GM23338 (cell line): ENCODE data around the gene ZIC5. TPM values are rescaled to one million over a fixed set of nuclear protein-coding genes. Genes with fewer than 3 reads are reported as not detected.

Experiments
- ATAC-seq: fragments of 200-7000 bp; cut with Tn5 transposase; 3 replicates; pipeline ENCODE4 v1.9.1; 2020
- DNase-seq: peaks from one replicate; pipeline ENCODE4 v3.0.0-alpha.2; 2015; ENCODE audit warnings: low spot score
- H2AFZ ChIP-seq: fragments of 200-600 bp; sonication (generic); 2 replicates; pipeline ENCODE4 v1.8.0; 2016; ENCODE audit warnings: antibody characterized with exemption, mild to moderate bottlenecking, moderate library complexity
- H3F3A ChIP-seq: fragments of 200-600 bp; sonication (generic); replicated peaks from 2 replicates; pipeline ENCODE4 v1.8.0; 2017; ENCODE audit warnings: antibody characterized with exemption, mixed run types, low read depth
- H3K27ac ChIP-seq: fragments of 200-600 bp; sonication (generic); 2 replicates; pipeline ENCODE4 v1.6.1; 2016; ENCODE audit warnings: low read depth
- H3K27me3 ChIP-seq: fragments of 200-600 bp; sonication (generic); 2 replicates; pipeline ENCODE4 v1.8.0; 2016; ENCODE audit warnings: mild to moderate bottlenecking, mixed run types, moderate library complexity; ENCODE audit not compliant: insufficient read depth
- H3K36me3 ChIP-seq: fragments of 200-600 bp; sonication (generic); 2 replicates; pipeline ENCODE4 v1.8.0; 2016; ENCODE audit warnings: mild to moderate bottlenecking; ENCODE audit not compliant: insufficient read depth
- H3K4me1 ChIP-seq: fragments of 200-600 bp; sonication (generic); 2 replicates; pipeline ENCODE4 v1.8.0; 2016; ENCODE audit warnings: mild to moderate bottlenecking, moderate library complexity; ENCODE audit not compliant: insufficient read depth
- H3K4me2 ChIP-seq: fragments of 200-600 bp; sonication (generic); 2 replicates; pipeline ENCODE4 v1.7.1; 2017; ENCODE audit warnings: mixed run types
- H3K4me3 ChIP-seq: fragments of 200-600 bp; sonication (generic); 2 replicates; pipeline ENCODE4 v1.6.1; 2016; ENCODE audit warnings: mixed run types
- H3K79me2 ChIP-seq: fragments of 200-600 bp; sonication (generic); replicated peaks from 2 replicates; pipeline ENCODE4 v1.8.0; 2017; ENCODE audit warnings: mild to moderate bottlenecking; ENCODE audit not compliant: insufficient read depth
- H3K9me2 ChIP-seq: fragments of 200-600 bp; sonication (generic); 2 replicates; pipeline ENCODE4 v1.8.0; 2017; ENCODE audit not compliant: insufficient read depth
- H4K20me1 ChIP-seq: fragments of 200-600 bp; sonication (generic); replicated peaks from 2 replicates; pipeline ENCODE4 v1.8.0; 2017; ENCODE audit warnings: mild to moderate bottlenecking; ENCODE audit not compliant: insufficient read depth
- H3K27ac Mint-ChIP-seq: 2 replicates; pipeline ENCODE4 v1.8.0; 2020; ENCODE audit warnings: inconsistent platforms, mild to moderate bottlenecking, moderate library complexity, mixed read lengths
- H3K27me3 Mint-ChIP-seq: 3 replicates; pipeline ENCODE4 v1.8.0; 2022; ENCODE audit warnings: low read depth, mild to moderate bottlenecking, moderate library complexity, mixed read lengths, inconsistent platforms; ENCODE audit not compliant: insufficient read depth, poor library complexity
- H3K36me3 Mint-ChIP-seq: 3 replicates; pipeline ENCODE4 v1.8.0; 2021; ENCODE audit warnings: low read depth, mild to moderate bottlenecking, inconsistent platforms, moderate library complexity, mixed read lengths
- H3K4me1 Mint-ChIP-seq: 3 replicates; pipeline ENCODE4 v1.8.0; 2020; ENCODE audit warnings: mild to moderate bottlenecking, inconsistent platforms, mixed read lengths
- H3K4me3 Mint-ChIP-seq: 3 replicates; pipeline ENCODE4 v1.8.0; 2021; ENCODE audit warnings: moderate library complexity, mild to moderate bottlenecking, inconsistent platforms, mixed read lengths
- H3K9me3 Mint-ChIP-seq: 3 replicates; pipeline ENCODE4 v1.8.0; 2020; ENCODE audit warnings: moderate library complexity, mild to moderate bottlenecking, inconsistent platforms, mixed read lengths
- CREB1 ChIP-seq: fragments of 250-450 bp; sonication (Bioruptor Pico); IDR thresholded peaks from 2 replicates; pipeline ENCODE4 v1.5.0; 2020; ENCODE audit warnings: low read depth, mild to moderate bottlenecking, moderate library complexity
- CTCF ChIP-seq, 2 experiments: fragments of 200-600 bp in 1 of 2; sonication (generic) in 1 of 2; conservative IDR thresholded peaks; 2 replicates each; pipeline versions ENCODE4 v1.5.1 to v1.6.1; 2016 to 2017; ENCODE audit warnings: antibody characterized with exemption in 2 of 2, low read depth in 2 of 2, mild to moderate bottlenecking in 2 of 2, moderate library complexity in 1 of 2
- ETS1 ChIP-seq: IDR thresholded peaks from 2 replicates; pipeline ENCODE4 v1.6.1; 2016; ENCODE audit warnings: antibody characterized with exemption
- EZH2 ChIP-seq: fragments of 200-600 bp; sonication (generic); IDR thresholded peaks from one replicate; pipeline ENCODE4 v1.8.0; 2017; ENCODE audit warnings: antibody characterized with exemption, mild to moderate bottlenecking, low read depth; ENCODE audit not compliant: unreplicated experiment
- EZH2phosphoT487 ChIP-seq: fragments of 200-600 bp; sonication (generic); IDR thresholded peaks from one replicate; pipeline ENCODE4 v1.8.1; 2018; ENCODE audit warnings: antibody characterized with exemption; ENCODE audit not compliant: unreplicated experiment
- JUNB ChIP-seq: IDR thresholded peaks from one replicate; pipeline ENCODE4 v1.6.1; 2016; ENCODE audit warnings: antibody characterized with exemption; ENCODE audit not compliant: unreplicated experiment
- NANOG ChIP-seq: IDR thresholded peaks from 2 replicates; pipeline ENCODE4 v1.6.1; 2016; ENCODE audit warnings: antibody characterized with exemption, borderline replicate concordance
- STAT1 ChIP-seq: IDR thresholded peaks from one replicate; pipeline ENCODE4 v1.6.1; 2016; ENCODE audit warnings: antibody characterized with exemption; ENCODE audit not compliant: unreplicated experiment
- ZNF114 ChIP-seq: fragments of 250-450 bp; sonication (Bioruptor Pico); IDR thresholded peaks from 2 replicates; pipeline ENCODE4 v1.5.0; 2020; ENCODE audit warnings: mild to moderate bottlenecking, moderate library complexity
- ZNF331 ChIP-seq: fragments of 250-450 bp; sonication (Bioruptor Pico); IDR thresholded peaks from 2 replicates; pipeline ENCODE4 v1.5.0; 2020; ENCODE audit warnings: low read depth, mild to moderate bottlenecking, moderate library complexity
- polyA plus RNA-seq: library from polyadenylated mRNA; unstranded; fragments of >200 nt; fragmentation: Nextera tagmentation; extraction: Ambion mirVana; gene quantifications from 2 replicates; pipeline ENCODE4 v1.2.1, GENCODE V29; 2016
- total RNA-seq: library from RNA; depleted of rRNA; stranded (reverse); fragments of >200 nt; shearing (Covaris generic); gene quantifications from 2 replicates; pipeline ENCODE4 v1.2.3, GENCODE V29; 2014
- TF ChIP-seq, protein P1 (sequence below): IDR thresholded peaks from one replicate; pipeline ENCODE4 v1.6.1; 2018; ENCODE audit warnings: antibody characterized with exemption; ENCODE audit not compliant: unreplicated experiment

Gene ZIC5
- total and polyA plus RNA-seq, 2 experiments from 2014 or later, result 14.1 to 28.0 TPM

- no peak for TF ChIP-seq NANOG
- no peak for TF ChIP-seq ZNF331 (CRISPR knock-in tag)
- no peak for TF ChIP-seq ZNF114 (CRISPR knock-in tag)
- no peak for TF ChIP-seq STAT1
- no peak for TF ChIP-seq ETS1
- no peak for TF ChIP-seq CTCF (conservative IDR thresholded peaks at IDR 0.05; ENCODE audit: low read depth in 2 of 2)
- TF ChIP-seq EZH2, result no peak
- no peak for TF ChIP-seq JUNB
- TF ChIP-seq CREB1 (CRISPR knock-in tag), result no peak
- TF ChIP-seq, protein P1, sequence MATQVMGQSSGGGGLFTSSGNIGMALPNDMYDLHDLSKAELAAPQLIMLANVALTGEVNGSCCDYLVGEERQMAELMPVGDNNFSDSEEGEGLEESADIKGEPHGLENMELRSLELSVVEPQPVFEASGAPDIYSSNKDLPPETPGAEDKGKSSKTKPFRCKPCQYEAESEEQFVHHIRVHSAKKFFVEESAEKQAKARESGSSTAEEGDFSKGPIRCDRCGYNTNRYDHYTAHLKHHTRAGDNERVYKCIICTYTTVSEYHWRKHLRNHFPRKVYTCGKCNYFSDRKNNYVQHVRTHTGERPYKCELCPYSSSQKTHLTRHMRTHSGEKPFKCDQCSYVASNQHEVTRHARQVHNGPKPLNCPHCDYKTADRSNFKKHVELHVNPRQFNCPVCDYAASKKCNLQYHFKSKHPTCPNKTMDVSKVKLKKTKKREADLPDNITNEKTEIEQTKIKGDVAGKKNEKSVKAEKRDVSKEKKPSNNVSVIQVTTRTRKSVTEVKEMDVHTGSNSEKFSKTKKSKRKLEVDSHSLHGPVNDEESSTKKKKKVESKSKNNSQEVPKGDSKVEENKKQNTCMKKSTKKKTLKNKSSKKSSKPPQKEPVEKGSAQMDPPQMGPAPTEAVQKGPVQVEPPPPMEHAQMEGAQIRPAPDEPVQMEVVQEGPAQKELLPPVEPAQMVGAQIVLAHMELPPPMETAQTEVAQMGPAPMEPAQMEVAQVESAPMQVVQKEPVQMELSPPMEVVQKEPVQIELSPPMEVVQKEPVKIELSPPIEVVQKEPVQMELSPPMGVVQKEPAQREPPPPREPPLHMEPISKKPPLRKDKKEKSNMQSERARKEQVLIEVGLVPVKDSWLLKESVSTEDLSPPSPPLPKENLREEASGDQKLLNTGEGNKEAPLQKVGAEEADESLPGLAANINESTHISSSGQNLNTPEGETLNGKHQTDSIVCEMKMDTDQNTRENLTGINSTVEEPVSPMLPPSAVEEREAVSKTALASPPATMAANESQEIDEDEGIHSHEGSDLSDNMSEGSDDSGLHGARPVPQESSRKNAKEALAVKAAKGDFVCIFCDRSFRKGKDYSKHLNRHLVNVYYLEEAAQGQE, result no peak
- TF ChIP-seq EZH2phosphoT487, result no peak
Observed at GRCh38 chr13:99976575-99976974, 5.0 kb upstream of the ZIC5 start (continued).

GRCh38 chr13:99975626-99976025 is 4.1 kb upstream of the ZIC5 start:
- no peak for TF ChIP-seq JUNB
- TF ChIP-seq CTCF (conservative IDR thresholded peaks at IDR 0.05; ENCODE audit: low read depth in 2 of 2), result peak in 1 of 2 experiments; percentile 33; a peak in 2 of 4 replicates
- TF ChIP-seq EZH2, result peak; percentile 14
- peaks cover 56% of the 10 kb centered on the region for H3K4me1 ChIP-seq
- no peak overlapping the region for H2AFZ ChIP-seq
- H3K79me2 ChIP-seq, result peaks cover 9% of the 10 kb centered on the region; the same call in 1 of the 2 replicates
- peak overlapping the region; percentile 80; the same call in 2 of the 3 replicates for H3K4me3 Mint-ChIP-seq
- H3K27ac ChIP-seq, result no peak overlapping the region
- H4K20me1 ChIP-seq, result no peaks in the 10 kb centered on the region
- peak overlapping the region; percentile 98 for H3K4me2 ChIP-seq
- peaks cover 63% of the 10 kb centered on the region for H3K27me3 ChIP-seq
- DNase-seq (peak; percentile 61), ATAC-seq (no peak)
- no peaks in the 10 kb centered on the region for H3K9me3 Mint-ChIP-seq
- H3K4me1 Mint-ChIP-seq, result peaks cover 64% of the 10 kb centered on the region
- H3K36me3 Mint-ChIP-seq, result no peaks in the 10 kb centered on the region; the same call in 2 of the 3 replicates
- H3K27me3 Mint-ChIP-seq, result peaks cover 56% of the 10 kb centered on the region
- H3K9me2 ChIP-seq, result no peaks in the 10 kb centered on the region
- H3K36me3 ChIP-seq, result no peaks in the 10 kb centered on the region
- H3K27ac Mint-ChIP-seq, result peak overlapping the region; percentile 91; the same call in 1 of the 2 replicates
- H3F3A ChIP-seq, result peaks cover 23% of the 10 kb centered on the region; the same call in 1 of the 2 replicates
- H3K4me3 ChIP-seq, result peak overlapping the region; percentile 63
